Stimulated activated CD4-positive, alpha-beta T cell treated with anti-CD3 and anti-CD28 coated beads, Interleukin-15, amount 100 ng/mL, for 1 hour (primary cell): ENCODE measurements around the gene MAP3K12.
"Not testable (repeated sequence)": the region's sequence is repeated elsewhere in the genome, so short reads cannot be mapped to it uniquely, and the experiment has no call there.

Source experiments
- DNase-seq, 2 donors: peaks; one replicate each; pipeline ENCODE4 v3.0.0-alpha.2; 2020; ENCODE audit warnings: low read depth in 1 of 2, low spot score in 1 of 2

Gene MAP3K12

DNA sequence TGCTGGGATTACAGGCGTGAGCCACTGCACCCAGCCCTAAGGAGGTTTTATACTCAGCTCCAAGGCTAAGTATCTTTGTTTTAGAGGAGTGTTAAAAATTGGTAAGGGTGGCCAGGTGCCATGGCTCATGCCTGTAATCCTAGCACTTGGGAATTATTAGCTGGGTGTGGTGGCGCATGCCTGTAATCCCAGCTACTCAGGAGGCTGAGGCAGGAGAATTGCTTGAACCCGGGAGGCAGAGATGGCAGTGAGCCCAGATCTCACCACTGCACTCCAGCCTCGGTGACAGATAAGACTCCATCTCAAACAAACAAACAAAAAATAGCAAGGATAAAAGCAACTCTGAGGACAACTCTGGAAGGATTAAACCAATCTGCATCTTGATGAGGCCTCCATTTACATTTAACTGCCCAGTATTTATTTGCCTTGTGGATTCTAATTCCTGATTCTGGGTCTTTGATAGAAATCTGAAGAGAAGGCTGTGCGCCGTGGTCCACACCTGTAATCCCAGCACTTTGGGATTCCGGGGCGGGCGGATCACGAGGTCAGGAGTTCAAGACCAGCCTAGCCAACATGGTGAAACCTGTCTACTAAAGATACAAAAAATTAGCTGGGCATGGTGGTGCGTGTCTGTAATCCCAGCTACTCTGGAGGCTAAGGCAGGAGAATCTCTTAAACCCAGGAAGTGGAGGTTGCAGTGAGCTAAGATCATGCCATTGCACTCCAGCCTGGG lies 54.5 kb downstream of the MAP3K12 start:
- not testable (repeated sequence) for DNase-seq

DNA sequence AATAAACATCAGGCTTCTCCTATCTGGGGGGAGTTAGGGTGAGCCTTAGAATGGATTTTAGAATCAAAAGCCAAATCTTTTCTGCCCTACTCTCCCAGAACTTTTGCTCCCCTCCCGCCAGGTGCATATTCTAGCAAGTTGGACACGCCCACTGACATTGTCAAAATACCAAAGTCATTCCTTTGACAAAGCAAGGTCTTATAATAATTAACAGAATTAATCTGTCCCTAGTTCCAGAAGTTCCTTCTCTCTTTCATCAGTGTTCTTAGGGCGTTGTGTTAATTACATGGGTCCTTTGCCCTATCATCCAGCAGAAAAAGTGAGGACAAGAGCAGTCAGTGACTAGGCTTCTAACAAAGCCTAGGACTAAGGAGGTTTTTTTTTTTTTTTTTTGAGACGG lies 55.3 kb downstream of the MAP3K12 start:
- DNase-seq = no peak

GRCh38 chr12:53441040-53441833 lies 58.0 kb downstream of the MAP3K12 start, which contains the start of gene PRR13:
TSS of gene PRR13 (plus strand) at chr12:53441734. CDS start at chr12:53442715, 981 bp downstream.
- peak; percentile 94 to 97 for DNase-seq

DNA sequence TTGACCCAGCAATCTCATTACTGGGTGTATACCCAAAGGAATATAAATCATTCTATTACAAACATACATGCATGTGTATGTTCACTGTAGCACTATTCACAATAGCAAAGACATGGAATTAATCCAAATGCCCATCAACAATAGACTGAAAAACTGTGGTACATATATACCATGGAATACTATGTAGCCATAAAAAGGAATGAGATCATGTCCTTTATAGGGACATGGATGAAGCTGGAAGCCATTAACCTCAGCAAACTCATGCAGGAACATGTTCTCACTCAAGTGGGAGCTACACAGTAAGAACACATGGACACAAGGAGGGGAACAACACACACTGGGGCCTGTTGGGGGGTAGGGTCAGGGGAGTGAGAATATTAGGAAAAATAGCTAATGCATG lies 59.7 kb downstream of the MAP3K12 start:
- not testable (repeated sequence) for DNase-seq

DNA sequence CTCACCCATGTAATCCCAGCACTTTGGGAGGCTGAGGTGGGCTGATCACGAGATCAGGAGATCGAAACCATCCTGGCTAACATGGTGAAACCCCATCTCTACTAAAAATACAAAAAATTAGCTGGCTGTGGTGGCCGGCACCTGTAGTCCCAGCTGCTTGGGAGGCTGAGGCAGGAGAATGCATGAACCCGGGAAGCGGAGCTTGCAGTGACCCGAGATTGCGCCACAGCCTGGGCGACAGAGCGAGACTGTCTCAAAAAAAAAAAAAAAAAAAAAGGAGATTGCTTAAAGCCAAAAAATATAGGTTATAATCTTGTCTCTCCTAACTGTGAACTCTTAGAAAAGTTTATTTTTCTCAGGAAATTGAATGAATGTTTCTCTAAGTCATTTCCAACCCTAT lies 63.9 kb downstream of the MAP3K12 start:
- not testable (repeated sequence) for DNase-seq

GRCh38 chr12:53431187-53431586 lies 68.1 kb downstream of the MAP3K12 start:
- DNase-seq = no peak

DNA sequence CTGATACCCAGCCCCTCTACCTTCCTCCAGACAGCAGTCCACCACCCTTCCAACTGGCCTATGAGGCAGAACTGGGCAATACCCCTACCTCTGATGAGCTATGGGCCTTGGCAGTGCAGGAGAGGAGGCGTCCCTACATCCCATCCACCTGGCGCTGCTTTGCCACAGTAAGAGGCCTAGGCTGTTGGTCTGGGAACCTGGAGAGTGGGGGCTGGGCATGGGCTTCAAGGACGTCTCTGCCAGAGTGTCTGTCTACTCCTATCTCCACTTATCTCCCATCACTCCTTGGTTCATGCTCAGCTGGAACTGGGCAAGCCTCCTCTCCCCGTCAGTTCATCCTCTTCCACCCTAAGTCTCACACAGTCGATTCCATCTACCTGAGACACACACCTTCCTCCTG lies 69.1 kb downstream of the MAP3K12 start:
- no peak for DNase-seq
